Measurements from ENCODE around the gene CD300LF. TPM values are rescaled to one million over a fixed set of nuclear protein-coding genes. Genes with fewer than 3 reads are reported as not detected.

The CD300LF gene
- total and polyA plus RNA-seq, 10 of the 15 experiments (the other 5 are each of a cell fraction or from before 2014, with no cell fraction given) = 0.15 TPM; not detected in 9

DNA sequence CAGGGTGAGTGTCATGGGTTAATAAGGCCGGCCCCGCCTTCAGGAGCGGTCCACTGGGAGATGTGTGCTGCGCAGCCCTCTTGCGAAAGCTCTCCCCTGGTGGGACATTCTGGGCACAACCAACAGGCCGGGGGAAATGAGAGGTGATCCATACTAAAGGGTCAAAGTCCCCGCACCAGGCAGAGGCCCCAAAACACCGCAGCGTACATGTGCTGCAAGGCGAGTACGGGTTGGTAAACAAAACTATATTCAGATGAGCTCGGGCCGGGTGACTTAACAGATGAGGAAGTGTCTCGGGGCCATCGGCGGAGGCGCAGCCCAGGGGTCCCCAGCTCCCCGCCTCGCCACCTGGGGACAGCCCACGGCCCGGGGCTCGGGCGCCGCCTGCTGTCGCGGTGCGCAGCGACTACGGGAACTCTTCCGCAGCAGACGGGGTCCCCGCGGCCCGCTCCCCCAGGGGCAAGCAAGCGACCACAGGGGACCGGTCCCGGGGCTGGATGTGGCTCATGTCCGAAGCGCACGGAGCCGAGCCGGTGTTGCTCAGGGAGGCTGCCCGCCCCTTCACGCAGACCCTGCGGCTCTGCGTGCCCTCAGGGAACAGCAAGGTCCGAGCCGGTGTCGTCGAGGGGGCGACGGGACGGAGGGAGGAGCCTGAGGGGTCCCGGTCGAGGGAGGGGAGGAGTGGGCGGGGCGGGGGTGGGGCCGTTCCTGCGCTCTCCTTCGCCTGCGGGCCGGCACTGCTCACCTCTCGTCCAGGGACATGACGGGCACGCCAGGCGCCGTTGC is 24.0 kb upstream of the CD300LF start, which contains the start of gene RAB37 (continued):
- peak; percentile 62; the same call in 1 of the 2 replicates for TF ChIP-seq TCF12 (IDR thresholded peaks at IDR 0.05; ENCODE audit: low read depth, low read length)
- TF ChIP-seq, protein P1, sequence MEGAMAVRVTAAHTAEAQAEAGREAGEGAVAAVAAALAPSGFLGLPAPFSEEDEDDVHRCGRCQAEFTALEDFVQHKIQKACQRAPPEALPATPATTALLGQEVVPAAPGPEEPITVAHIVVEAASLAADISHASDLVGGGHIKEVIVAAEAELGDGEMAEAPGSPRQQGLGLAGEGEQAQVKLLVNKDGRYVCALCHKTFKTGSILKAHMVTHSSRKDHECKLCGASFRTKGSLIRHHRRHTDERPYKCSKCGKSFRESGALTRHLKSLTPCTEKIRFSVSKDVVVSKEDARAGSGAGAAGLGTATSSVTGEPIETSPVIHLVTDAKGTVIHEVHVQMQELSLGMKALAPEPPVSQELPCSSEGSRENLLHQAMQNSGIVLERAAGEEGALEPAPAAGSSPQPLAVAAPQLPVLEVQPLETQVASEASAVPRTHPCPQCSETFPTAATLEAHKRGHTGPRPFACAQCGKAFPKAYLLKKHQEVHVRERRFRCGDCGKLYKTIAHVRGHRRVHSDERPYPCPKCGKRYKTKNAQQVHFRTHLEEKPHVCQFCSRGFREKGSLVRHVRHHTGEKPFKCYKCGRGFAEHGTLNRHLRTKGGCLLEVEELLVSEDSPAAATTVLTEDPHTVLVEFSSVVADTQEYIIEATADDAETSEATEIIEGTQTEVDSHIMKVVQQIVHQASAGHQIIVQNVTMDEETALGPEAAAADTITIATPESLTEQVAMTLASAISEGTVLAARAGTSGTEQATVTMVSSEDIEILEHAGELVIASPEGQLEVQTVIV (IDR thresholded peaks at IDR 0.05; ENCODE audit: borderline replicate concordance, partially characterized antibody) = no peak
- TF ChIP-seq STAT1 (conservative IDR thresholded peaks at IDR 0.05) = 0 out of 2 replicates have a peak, but pooled peaks have one; percentile 32
- TF ChIP-seq YY1 (IDR thresholded peaks at IDR 0.05; ENCODE audit: low read depth, low read length) = 0 out of 2 replicates have a peak, but pooled peaks have one; percentile 38
- peak; percentile 78; the same call in 1 of the 2 replicates for TF ChIP-seq SMARCA5 (IDR thresholded peaks at IDR 0.05)
- peak; percentile 59; the same call in 1 of the 2 replicates for TF ChIP-seq GATAD2B (conservative IDR thresholded peaks at IDR 0.05; ENCODE audit: low read depth)
- TF ChIP-seq, protein P2, sequence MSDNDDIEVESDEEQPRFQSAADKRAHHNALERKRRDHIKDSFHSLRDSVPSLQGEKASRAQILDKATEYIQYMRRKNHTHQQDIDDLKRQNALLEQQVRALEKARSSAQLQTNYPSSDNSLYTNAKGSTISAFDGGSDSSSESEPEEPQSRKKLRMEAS (IDR thresholded peaks at IDR 0.05; ENCODE audit: low read depth, low read length) = 0 out of 2 replicates have a peak, but pooled peaks have one; percentile 37
- no peak for TF ChIP-seq SRF (IDR thresholded peaks at IDR 0.05; ENCODE audit: low read depth in 2 of 2, low read length in 2 of 2)
- 0 out of 2 replicates have a peak, but pooled peaks have one; percentile 9 for TF ChIP-seq JUND (IDR thresholded peaks at IDR 0.05; ENCODE audit: low read depth, low read length)
- peak in 1 of 2 experiments; percentile 73; a peak in 1 of 4 replicates for TF ChIP-seq BHLHE40 (IDR thresholded peaks at IDR 0.05; ENCODE audit: borderline replicate concordance in 1 of 2, low read depth in 2 of 2, low read length in 1 of 2)
- TF ChIP-seq HDAC6 (IDR thresholded peaks at IDR 0.05; ENCODE audit: unreplicated experiment) = no peak
